Neuron (in vitro differentiated cells): ENCODE measurements around the gene GALNT13.

Source experiments
- H2AFZ ChIP-seq: one replicate; pipeline ENCODE4 v1.6.1; 2013; ENCODE audit warnings: low read depth, mild to moderate bottlenecking, inconsistent platforms, low read length, moderate library complexity
- H3K27me3 ChIP-seq: one replicate; pipeline ENCODE4 v1.6.1; 2013; ENCODE audit warnings: low read length; ENCODE audit not compliant: insufficient read depth
- H3K36me3 ChIP-seq: one replicate; pipeline ENCODE4 v1.6.1; 2013; ENCODE audit warnings: low read length; ENCODE audit not compliant: insufficient read depth
- H3K4me1 ChIP-seq: one replicate; pipeline ENCODE4 v1.6.1; 2013; ENCODE audit warnings: low read length; ENCODE audit not compliant: insufficient read depth
- H3K4me3 ChIP-seq: 2 replicates; pipeline ENCODE4 v1.5.1; 2013; ENCODE audit warnings: mild to moderate bottlenecking, low read length, moderate library complexity
- H3K9me3 ChIP-seq: one replicate; pipeline ENCODE4 v1.6.1; 2013; ENCODE audit warnings: low read length

The GALNT13 gene

DNA sequence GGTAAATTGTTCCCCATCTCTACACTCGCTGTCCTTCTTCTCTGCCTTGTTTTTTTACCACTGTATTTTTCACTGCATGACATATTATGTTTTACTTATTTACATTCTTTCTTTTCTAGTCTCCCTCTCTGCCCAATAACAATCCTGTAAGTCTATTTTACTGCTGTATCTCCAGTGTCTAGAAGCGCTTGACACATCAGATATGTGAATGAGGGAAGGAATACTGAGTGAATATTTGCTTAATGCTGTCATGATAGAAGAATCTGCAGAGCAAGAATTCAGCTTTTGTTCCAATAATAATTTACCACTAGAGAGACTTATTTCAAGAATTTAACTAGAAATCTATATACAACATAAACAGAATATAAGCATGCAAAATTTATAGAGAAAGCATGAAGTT, 99.5 kb downstream of the GALNT13 start:
- Histone ChIP-seq H3K27me3 (no peaks in the 10 kb centered on the region), H3K4me1 (no peaks in the 10 kb centered on the region), H3K9me3 (no peaks in the 10 kb centered on the region), H3K36me3 (no peaks in the 10 kb centered on the region), H3K4me3 (no peak overlapping the region), H2AFZ (no peak overlapping the region)

DNA sequence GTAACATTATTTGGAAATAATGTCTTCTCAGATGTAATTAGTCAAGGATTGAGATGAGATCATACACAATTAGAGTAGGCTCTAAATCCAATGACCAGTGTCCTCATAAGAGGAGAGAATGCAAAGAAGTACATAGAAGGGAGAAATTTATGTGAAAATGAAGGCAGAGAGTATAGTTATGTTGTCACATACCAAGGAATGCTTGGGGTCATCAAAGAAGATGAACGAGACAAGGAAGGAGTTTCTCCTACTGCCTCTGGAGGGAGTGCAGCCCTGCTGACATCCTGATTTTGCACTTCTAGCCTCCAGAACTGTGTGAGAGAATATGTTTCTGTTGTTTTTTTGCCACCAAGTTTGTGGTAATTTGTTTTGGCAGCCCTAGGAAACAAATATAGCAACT, 100.1 kb downstream of the GALNT13 start:
- no peaks in the 10 kb centered on the region for H3K27me3 ChIP-seq

DNA sequence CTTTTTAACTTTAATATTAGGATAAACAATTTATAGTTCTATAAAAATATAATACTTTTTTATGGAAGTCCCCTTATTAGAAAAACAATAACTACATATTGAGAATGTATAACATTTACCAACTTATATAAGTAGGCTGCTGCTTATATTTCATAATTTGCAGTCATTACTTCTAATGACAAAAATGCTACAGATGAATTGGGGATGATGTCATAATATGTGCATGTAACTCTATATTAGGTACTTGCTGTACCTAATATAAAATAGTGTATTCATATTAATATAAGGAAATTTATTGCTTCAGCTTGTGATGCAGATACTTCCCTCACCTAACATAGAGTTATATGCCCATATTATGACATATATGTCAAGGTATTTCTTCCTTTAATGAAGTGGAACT, 100.7 kb downstream of the GALNT13 start:
- Histone ChIP-seq H3K9me3 (no peaks in the 10 kb centered on the region), H3K4me3 (no peak overlapping the region), H3K27me3 (no peaks in the 10 kb centered on the region), H3K36me3 (no peaks in the 10 kb centered on the region), H3K4me1 (no peaks in the 10 kb centered on the region), H2AFZ (no peak overlapping the region)

More for the DNA sequence above, 100.1 kb downstream of the GALNT13 start:
- Histone ChIP-seq H2AFZ (no peak overlapping the region), H3K4me1 (no peaks in the 10 kb centered on the region), H3K36me3 (no peaks in the 10 kb centered on the region), H3K4me3 (no peak overlapping the region), H3K9me3 (no peaks in the 10 kb centered on the region)

DNA sequence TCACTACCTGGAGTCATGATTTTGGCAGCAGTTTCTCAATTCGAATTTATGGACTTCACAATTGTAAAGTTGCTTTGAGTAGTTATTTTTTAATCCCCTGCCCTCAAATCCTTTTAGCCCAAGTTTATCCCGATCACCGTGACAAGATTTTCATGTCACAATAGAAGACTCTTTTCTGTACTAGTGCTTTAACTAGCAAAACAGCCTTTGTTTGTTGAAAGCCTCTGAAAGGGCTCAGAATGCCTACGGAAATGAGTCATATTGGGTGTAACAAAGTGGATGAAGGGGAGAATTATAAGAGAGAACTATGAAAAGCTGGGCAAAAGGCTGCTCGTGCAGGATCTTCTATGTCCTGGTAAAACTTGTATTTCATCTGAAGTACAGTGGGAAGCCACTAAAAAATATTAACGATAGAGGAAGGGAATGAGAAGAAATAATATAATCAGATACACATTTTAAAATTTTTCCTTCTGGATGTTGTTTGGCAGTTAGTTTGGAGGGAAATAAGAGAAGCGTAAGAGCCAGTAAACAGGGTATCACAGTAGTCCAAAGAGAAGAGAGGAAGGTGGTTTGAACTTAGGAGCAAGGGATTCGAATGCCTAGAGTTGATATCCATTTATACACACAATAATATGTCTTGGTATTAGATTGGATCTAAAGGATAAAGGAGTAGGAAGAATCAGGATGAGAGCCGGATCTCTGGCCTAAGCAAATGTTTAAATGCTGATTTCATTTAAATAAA, 114.9 kb downstream of the GALNT13 start:
- Histone ChIP-seq H3K4me3 (no peak overlapping the region), H3K4me1 (peaks cover 10% of the 10 kb centered on the region), H2AFZ (no peak overlapping the region), H3K27me3 (no peaks in the 10 kb centered on the region), H3K36me3 (no peaks in the 10 kb centered on the region), H3K9me3 (no peaks in the 10 kb centered on the region)

DNA sequence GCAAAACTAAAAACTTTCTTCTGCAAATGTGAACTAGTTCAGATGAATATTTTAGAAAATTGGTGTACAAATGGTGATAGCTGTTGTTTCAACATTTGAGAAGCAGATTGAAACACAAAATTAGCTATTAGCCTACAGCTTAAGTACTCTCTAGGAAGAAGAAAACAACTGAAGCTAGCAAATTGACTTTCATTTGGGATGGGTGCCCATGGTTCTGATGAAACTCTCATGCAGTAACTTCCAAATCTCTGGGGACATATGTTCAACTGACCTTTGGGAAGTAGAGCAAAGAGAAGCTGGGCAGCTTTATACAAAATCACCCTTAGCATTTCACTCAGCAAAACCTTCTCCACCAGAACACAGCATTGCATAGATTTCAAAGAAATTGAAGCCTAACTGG, 119.0 kb downstream of the GALNT13 start:
- Histone ChIP-seq H3K4me3 (no peak overlapping the region), H3K9me3 (no peaks in the 10 kb centered on the region), H3K36me3 (no peaks in the 10 kb centered on the region), H2AFZ (no peak overlapping the region), H3K27me3 (no peaks in the 10 kb centered on the region), H3K4me1 (peaks cover 10% of the 10 kb centered on the region)

DNA sequence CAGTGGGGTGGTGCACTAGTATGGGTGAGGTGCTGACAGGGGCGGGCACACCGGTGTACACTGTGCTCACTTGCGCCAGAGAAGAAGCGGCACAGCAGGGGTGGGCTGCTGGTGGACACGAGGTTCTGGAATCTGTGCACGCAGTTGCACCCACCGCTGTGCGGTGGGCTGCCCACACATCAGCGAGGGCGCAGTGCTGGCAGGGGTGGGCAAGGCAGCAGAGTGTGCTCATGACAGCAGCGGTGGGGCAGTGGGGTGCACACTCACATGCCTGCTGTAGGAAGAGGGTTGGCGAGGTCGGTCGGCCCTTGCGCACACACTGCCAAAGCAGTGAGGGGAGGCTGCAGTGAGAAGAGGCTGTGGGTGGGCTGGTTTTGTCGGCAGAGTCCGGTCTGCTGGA, 141.8 kb downstream of the GALNT13 start:
- peaks cover 2% of the 10 kb centered on the region for H3K9me3 ChIP-seq

DNA sequence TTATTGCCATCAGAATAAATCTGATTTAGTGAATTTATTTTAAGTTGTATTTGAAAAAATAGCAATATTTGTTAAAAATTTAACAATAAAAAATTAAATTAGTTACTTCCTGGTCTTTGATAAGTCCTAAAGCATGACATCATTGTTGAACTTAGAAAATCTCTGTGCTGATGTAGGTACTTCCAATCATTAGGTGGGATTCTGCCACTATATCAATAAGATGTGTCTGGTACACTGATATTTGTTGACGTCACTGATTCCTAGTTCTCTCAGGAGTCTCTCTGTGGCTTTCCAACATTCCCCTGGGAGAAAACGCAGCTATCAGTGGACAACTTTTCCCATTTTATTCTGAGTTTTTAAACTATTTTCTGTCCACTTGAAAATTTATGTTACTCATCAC, 143.5 kb downstream of the GALNT13 start:
- peaks cover 2% of the 10 kb centered on the region for H3K9me3 ChIP-seq
- H3K27me3 ChIP-seq, result no peaks in the 10 kb centered on the region
- no peaks in the 10 kb centered on the region for H3K4me1 ChIP-seq
- no peak overlapping the region for H3K4me3 ChIP-seq
- H3K36me3 ChIP-seq, result no peaks in the 10 kb centered on the region
- H2AFZ ChIP-seq, result no peak overlapping the region

More for the DNA sequence above, 141.8 kb downstream of the GALNT13 start:
- Histone ChIP-seq H3K4me3 (no peak overlapping the region), H3K36me3 (no peaks in the 10 kb centered on the region), H2AFZ (no peak overlapping the region), H3K27me3 (no peaks in the 10 kb centered on the region), H3K4me1 (no peaks in the 10 kb centered on the region)

DNA sequence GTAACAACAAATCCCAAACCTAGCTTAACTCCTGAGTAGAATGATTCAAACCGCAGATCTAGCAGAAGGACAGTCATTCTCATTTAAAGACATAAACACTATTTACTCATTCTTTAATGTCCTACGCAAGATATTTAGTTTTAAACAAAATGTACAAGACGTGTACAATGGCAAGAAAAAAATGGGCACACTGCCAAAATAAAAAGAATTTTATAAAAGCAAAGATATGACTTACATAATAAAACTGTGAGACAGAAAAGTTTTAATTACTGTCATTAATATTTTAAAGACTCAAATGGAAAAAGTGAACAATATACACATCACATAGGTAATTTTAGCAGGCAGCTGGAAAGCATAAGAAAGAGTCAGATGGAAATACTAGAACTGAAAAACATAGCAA, 157.8 kb downstream of the GALNT13 start:
- H3K36me3 ChIP-seq, result no peaks in the 10 kb centered on the region
- H3K27me3 ChIP-seq, result no peaks in the 10 kb centered on the region
- H3K4me1 ChIP-seq, result no peaks in the 10 kb centered on the region
- H2AFZ ChIP-seq, result no peak overlapping the region
- H3K9me3 ChIP-seq, result no peaks in the 10 kb centered on the region
- H3K4me3 ChIP-seq, result no peak overlapping the region

DNA sequence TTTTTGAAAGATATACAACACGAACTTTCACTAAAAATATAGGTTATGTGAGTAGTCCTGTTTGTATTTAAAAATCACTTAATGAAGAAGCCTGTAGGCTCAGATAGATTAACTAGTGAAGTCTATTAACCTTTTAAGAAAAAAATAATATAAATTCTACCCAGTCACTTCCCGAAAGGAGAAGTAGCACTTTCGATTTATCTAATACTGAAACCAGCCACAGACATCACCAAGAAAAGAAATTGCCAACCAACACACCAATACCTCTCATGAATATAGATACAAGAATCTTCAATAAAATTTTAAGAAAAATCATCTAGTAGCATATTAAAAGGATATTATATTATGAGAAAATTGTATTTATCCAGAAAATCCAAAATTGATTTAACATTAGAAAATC, 160.5 kb downstream of the GALNT13 start:
- Histone ChIP-seq H3K4me1 (no peaks in the 10 kb centered on the region), H3K27me3 (no peaks in the 10 kb centered on the region), H3K9me3 (no peaks in the 10 kb centered on the region), H2AFZ (no peak overlapping the region), H3K4me3 (no peak overlapping the region), H3K36me3 (no peaks in the 10 kb centered on the region)

DNA sequence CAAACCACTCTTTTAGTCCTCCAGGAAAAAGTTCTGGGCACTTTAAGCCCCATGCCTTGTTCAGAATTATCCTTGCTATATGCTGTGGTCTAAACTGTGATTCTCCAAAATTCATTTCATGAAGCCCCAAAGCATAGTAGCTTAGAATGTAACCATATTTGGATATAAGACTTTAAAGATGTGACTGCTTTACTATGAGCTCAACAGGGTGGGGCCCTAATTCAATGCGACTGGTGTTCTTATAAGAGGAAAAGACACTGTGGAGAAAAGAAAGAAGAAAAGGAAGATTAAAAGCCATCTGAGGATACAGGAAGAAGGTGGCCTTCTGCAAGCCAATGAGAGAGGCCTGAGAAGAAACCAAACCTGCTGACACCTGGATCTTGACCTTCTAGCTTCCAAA, 174.8 kb downstream of the GALNT13 start:
- Histone ChIP-seq H2AFZ (no peak overlapping the region), H3K4me3 (no peak overlapping the region), H3K9me3 (no peaks in the 10 kb centered on the region), H3K4me1 (no peaks in the 10 kb centered on the region), H3K36me3 (no peaks in the 10 kb centered on the region), H3K27me3 (no peaks in the 10 kb centered on the region)

DNA sequence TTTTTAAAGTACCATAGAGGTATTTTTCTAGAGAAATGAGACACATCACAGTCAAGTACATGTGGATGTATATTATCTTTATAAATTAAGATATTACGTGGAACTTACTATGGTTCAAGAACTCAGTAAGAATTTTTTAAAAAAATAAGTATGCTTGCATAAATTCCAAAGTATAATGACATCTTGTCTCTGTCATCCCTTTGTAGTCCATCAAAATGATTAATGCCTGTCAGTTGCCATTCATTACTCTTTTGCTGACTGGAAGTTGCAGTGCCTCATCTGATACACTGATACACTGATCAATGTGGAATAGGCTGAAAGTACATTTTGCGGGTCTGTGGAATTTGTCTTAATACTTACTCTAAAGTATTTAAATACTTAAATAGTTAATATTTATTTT, 177.2 kb downstream of the GALNT13 start:
- no peaks in the 10 kb centered on the region for H3K9me3 ChIP-seq
- H3K27me3 ChIP-seq, result no peaks in the 10 kb centered on the region
- H3K36me3 ChIP-seq, result no peaks in the 10 kb centered on the region
- no peaks in the 10 kb centered on the region for H3K4me1 ChIP-seq
- H3K4me3 ChIP-seq, result no peak overlapping the region
- H2AFZ ChIP-seq, result no peak overlapping the region

DNA sequence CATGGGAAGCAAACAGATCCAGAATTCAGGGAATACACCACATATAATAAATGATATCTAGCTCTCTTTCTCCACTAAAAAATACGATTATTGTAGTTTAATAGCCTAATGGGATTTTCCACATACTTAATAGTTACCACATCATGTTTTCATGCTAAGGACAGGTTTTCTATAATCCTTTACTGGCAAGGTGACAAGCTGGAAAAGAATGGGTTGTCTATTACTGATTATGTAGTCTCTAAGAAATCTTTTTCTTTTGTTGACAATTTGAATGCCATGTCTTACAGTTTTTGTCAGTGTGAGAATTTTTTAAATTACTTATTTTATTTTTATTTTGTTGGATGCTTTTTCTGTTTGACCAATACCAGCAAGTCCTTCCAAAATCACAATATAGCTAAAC, 177.8 kb downstream of the GALNT13 start:
- Histone ChIP-seq H3K36me3 (no peaks in the 10 kb centered on the region), H2AFZ (no peak overlapping the region), H3K9me3 (no peaks in the 10 kb centered on the region), H3K4me1 (no peaks in the 10 kb centered on the region), H3K4me3 (no peak overlapping the region), H3K27me3 (no peaks in the 10 kb centered on the region)

DNA sequence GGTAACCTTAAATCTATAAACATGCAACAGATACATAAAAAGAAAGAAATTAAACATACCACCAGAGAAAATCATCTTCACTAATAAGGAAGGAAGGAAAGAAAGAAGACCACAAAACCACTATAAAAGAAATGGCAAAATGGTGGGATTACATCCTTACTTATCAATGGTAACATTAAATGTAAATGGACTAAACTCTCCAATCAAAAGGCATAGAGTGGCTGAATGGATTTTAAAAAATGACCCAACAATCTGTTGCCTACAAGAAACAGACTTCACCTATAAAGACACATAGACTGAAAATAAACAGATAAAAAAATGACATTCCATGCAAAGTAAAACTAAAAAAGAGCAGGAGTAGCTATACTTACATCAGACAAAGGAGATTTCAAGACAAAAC, 195.4 kb downstream of the GALNT13 start:
- Histone ChIP-seq H3K4me1 (no peaks in the 10 kb centered on the region), H3K36me3 (no peaks in the 10 kb centered on the region), H3K27me3 (no peaks in the 10 kb centered on the region), H3K4me3 (no peak overlapping the region), H2AFZ (no peak overlapping the region), H3K9me3 (peaks cover 2% of the 10 kb centered on the region)

DNA sequence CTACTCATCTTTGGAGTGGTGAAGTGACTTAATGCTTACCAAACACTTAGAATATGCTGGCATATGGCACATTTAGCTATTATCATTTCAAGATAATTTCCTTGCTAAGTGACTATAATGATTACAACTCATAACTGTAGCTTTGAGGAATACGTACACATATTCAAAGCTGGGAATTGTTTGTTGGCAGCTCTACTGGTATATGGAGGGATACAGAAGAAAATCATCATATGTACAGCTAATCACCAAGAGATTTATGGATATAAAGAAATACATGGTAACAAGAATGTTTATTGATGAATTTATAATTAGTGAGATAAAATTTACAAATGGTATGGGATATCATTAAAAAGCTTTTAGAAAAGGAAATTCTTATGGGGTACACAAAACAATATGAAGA, 207.2 kb downstream of the GALNT13 start:
- no peak overlapping the region for H2AFZ ChIP-seq
- no peak overlapping the region for H3K4me3 ChIP-seq
- no peaks in the 10 kb centered on the region for H3K27me3 ChIP-seq
- no peaks in the 10 kb centered on the region for H3K4me1 ChIP-seq
- H3K9me3 ChIP-seq, result no peaks in the 10 kb centered on the region
- no peaks in the 10 kb centered on the region for H3K36me3 ChIP-seq
